Central memory CD4-positive, alpha-beta T cell (primary cell): ENCODE measurements around the gene TP63.

ENCODE experiments used
- DNase-seq: peaks from one replicate; pipeline ENCODE4 v3.0.0; 2022

TP63 gene

DNA sequence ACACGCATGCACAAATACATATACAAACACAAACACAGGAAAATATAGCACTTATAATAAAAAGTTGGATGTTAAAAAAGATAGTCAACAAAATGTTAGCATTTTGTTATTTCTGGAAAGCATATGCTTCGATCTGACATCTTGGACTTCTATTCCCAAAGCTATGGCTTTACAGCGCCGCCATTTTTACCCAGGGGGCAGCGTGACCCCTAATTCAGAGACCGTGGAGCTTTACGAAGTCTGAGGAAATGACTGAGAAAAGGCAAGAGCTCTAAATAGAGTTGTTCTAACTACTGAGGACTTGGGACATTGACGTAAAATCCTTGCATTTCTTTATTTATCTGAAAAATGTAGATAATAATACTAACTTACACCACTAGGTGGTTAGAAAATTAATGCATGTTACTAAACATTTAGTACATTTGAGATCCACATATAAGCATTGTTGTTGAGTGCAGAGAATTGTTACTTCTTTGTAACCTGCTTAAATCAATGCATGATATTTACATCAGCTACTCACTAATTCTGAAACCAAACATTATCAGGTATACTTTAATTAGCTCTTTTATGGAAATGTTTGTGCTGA lies 155.4 kb downstream of the TP63 start:
- DNase-seq, result no peak

- DNase-seq, result no peak
Measured at GRCh38 chr3:189787191-189787590, 156.0 kb downstream of the TP63 start.

DNA sequence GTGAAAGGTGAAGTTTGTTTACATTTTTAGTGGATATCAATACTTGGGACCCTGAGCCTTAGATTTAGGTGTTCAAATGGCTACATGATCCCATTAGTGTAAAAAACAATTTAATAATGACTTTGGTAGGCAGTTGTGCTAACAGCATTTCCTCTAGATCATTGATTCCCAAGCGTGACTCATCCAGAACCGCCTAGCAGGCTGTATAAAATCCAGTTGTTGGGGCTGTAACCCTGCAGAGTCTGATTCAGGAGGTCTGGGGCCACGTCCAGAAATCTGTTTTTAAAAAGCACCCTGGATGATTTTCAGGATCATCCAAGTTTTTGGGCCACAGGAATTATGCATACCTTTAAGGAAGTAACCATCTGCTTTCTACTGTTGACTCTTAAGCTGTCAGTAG lies 156.4 kb downstream of the TP63 start:
- no peak for DNase-seq

DNA sequence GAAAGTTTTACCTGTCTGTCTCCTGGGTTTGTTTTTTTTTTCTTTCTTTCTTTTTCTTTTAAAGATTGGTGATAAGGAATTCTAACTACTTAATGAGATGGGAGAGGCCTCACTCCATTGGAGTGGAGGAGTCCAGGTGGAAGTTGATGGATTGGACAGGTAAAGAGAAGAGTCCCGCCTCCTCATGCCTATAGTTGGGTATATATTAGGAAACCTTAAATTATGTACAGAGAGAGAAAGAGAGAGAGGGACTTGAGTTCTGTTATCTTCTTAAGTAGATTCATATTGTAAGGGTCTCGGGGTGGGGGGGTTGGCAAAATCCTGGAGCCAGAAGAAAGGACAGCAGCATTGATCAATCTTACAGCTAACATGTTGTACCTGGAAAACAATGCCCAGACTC lies 158.2 kb downstream of the TP63 start:
- DNase-seq, result no peak

DNA sequence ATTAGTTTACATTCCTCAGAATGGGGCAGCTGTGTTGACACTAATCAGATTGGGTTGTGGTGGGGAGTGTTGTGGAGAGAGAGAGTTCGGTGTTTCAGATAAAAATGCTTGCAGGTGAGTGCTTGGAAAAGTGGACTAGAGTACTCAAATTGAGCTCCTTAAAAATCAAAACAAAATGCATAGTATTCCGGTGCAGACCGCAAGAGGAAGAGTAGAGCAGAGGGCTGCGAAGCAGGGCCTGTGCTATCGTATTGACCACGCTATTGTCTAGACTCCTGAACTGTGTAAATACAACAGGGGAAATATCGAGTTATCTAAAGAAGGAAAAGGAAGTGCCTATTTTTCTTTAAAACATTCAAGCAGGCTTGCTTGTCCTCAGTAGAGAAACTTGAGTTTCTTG lies 159.5 kb downstream of the TP63 start:
- no peak for DNase-seq

DNA sequence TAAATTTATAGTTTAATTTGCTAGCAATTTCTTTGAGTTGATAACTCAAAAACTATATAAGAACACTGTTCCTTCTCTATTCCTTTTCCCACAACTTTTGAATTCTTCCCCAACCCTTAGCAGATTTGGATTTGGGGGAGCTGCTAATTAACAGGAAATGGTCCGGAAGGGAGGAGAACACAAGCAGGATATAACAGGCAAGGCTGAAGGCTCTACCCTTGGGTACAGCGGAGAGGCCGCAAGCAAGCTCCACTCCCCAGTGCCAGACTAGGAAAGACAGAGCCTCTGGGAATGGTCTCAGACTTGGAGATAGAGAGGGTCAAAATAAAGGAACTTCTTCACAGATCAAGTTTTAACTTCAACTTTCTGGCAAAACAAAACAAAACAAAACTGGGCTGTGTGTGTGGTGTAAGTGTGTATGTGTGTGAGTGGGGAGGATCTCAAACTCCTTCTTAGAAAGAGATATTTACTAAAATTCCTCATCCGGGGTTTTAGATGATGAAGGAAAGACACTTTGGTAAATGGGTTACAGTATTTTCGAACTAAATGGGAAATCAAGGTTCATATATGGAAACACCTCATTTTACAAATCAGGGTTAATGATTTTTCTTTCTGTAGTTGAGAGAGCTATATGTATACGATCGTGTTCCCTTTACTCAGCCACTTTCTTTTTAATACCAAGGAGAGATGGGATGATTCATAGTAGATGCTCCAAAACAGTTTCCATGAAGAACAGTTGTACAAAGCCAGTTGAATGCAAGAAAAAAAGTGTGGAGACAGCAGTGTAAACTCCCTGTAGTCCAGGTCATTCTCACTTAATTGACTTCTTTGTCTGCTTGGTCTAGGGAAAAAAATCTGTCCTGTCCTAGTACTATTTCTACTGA lies 161.1 kb downstream of the TP63 start:
- DNase-seq, result no peak

- DNase-seq, result no peak
Measured at GRCh38 chr3:189794518-189794917, 163.3 kb downstream of the TP63 start.

GRCh38 chr3:189797103-189797750 lies 166.0 kb downstream of the TP63 start:
- no peak for DNase-seq

DNA sequence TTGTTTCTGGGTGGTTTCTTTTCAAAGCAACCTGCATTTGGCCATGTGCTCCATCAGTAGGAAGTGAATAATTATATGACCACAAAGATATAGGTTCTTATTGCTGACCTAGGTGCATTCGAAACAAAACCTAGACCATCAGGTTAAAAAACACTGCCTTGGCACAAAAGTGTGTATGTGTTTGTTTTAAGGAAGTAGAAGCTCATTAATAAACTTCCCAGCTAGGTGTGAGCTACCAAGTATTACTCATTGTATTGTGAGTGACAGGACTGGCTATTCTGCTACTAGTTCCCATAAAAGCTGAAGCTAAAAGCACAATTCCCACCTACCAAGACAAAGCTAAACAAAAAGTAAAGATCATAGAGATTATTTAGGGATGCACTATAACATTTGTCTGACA lies 168.2 kb downstream of the TP63 start:
- DNase-seq, result no peak

GRCh38 chr3:189800436-189800835 lies 169.2 kb downstream of the TP63 start:
- DNase-seq, result no peak

- DNase-seq, result no peak
Measured at GRCh38 chr3:189803254-189803653, 172.1 kb downstream of the TP63 start.

DNA sequence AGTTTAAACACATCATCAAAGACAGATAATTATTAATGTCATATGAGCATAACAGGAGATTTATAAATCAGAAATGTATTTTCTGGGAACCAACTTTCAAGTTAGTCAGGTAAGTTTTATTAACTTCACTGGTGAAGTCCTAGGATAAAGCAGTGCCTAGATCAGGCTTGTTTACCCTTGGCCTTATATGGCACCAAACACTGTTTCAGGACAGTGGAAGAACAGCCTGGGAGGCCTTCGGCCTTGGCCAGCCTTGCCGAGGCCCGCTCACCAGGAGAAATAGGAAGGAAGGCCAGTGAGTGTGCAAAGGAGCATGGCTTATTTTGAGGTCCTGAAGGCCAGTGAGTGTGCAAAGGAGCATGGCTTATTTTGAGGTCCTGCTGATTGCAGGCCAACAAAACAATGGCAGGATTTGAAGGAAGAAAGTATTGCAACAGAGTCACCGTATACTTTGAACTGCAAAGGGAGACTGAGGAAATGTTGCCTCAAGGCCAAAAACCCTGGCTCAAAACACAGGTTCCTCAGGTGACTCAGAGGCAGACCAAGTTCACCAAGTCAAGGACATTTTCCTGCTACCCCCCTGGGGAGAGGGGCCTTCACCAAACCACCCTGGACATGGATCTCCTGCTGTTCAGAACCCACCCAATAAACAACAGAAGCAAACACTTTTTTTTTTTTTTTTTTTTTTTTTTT lies 174.3 kb downstream of the TP63 start:
- no peak for DNase-seq

DNA sequence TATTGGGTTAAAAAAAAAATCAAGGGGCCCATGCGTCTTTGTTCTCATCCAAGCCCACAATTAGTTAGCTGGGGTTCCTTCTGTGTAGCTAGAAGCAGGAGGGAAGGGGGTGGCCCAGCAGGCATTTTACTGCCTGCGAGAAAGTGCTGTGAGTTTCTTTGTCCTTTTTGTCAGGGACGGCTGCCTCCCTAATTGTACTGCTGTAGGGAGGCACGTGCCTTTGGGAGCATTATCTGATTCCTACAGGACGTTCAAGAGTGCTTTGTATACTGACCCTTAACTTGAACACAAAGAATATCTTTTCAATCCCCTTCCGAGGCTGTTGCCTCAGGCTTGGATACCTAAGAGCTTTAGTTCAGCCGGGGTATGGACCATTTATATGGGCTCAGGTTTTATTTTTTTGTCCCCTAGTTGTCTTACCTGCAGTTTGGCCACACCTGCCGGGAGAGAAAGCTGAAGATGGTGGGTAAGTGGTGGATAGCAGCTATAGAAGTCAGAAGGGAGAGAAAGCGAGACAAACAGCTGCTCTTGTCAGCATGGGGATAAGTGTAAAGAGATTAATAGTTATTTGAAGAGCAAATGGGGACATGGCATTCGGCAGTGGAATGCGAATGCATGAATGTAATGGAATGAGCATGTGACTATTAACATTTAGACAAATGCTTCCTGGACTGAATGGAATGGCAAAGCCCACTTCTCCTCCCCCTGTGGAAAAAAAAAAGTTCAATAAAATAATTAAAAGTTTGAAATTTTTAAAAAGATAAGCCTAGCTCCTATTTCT lies 175.2 kb downstream of the TP63 start:
- no peak for DNase-seq

DNA sequence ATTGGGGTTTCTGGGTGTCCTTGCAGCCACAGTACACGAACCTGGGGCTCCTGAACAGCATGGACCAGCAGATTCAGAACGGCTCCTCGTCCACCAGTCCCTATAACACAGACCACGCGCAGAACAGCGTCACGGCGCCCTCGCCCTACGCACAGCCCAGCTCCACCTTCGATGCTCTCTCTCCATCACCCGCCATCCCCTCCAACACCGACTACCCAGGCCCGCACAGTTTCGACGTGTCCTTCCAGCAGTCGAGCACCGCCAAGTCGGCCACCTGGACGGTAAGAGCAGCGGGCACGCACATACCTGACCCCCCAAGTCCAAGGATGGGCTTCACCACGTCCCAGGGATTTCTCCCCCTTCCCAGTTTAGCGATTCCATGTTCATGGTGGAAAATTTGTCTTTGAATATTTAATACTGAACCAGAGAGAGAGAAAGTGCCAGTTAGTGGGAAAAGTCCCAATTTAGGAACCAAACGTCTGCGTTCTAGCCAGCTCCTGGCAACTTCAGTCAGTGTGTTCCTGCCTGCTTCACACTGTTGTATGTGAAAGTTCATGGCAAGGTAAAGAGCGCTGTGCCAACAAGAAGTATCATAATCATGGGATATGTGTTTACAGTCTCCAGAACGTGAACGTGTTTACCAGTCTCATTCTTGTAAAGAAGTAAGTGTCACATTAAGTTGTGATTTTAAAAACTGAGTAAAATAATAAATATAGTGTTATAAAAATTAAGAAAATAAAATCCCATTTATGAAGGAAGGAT lies 177.2 kb downstream of the TP63 start:
- no peak for DNase-seq

- no peak for DNase-seq
Measured at GRCh38 chr3:189809583-189809982, 178.4 kb downstream of the TP63 start.

GRCh38 chr3:189812806-189813465 lies 181.7 kb downstream of the TP63 start:
- no peak for DNase-seq

- no peak for DNase-seq
Measured at GRCh38 chr3:189813647-189814240, 182.6 kb downstream of the TP63 start.

DNA sequence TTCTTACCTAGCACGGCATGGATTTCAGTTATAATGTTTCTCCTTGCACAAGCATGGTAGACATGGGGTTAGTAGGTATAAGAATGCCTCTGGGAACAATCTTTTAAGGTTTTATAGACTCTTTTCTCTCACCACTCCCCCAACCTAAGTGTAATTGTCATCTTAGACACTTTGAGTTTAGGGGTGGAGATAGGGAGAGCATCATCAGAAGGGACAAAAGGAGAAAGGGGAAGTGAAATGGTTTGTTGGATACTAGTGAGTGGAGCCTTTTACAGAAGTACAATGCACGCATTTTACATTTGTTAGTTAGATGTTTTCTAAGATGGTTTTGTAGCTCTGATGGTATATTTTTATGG lies 189.2 kb downstream of the TP63 start:
- DNase-seq, result no peak

DNA sequence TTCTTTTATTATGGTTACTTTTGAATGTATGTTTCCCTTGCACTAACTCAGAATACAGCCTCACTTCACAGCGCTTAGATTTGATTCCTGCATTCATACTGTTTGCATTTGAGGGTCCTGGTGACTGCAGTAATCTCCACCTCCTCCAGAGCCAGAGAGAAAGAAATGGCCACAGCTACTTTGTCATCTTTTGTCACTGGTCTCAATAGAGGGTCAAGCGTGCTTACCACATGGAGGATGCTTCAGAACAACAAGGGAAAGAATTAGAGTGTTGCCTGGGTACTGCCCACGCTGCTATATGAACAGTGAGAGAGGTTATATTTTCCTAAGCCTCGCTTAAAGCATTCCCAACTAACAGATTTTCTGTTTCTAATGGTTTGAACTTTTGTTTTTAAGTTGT lies 190.1 kb downstream of the TP63 start:
- DNase-seq, result no peak

GRCh38 chr3:189822726-189823125 lies 191.5 kb downstream of the TP63 start:
- DNase-seq, result no peak
